ENCODE measurements around the gene PDE3B.
"Not testable (repeated sequence)": the region's sequence is repeated elsewhere in the genome, so short reads cannot be mapped to it uniquely, and the experiment has no call there.

PDE3B gene

GRCh38 chr11:14642873-14643696, 519 bp upstream of the PDE3B start:
- no peaks in the 10 kb centered on the region for H3K27me3 ChIP-seq (ENCODE audit: control insufficient read depth in 1 of 2, insufficient read depth in 2 of 2, low read length in 2 of 2)
- no peak overlapping the region for H3K9ac ChIP-seq (ENCODE audit: low read length)
- H3K4me1 ChIP-seq (ENCODE audit: insufficient read depth, low read length): peaks cover 33% of the 10 kb centered on the region
- H3K9me3 ChIP-seq (ENCODE audit: low read length): no peaks in the 10 kb centered on the region
- peak overlapping the region; percentile 84 to 88 for H3K4me3 ChIP-seq (ENCODE audit: low read depth in 1 of 2, low read length in 2 of 2)
- H3K36me3 ChIP-seq (ENCODE audit: insufficient read depth, low read length): no peaks in the 10 kb centered on the region
- peak overlapping the region; percentile 73 for H3K27ac ChIP-seq (ENCODE audit: low read depth, low read length)

- Histone ChIP-seq H3K4me1 (ENCODE audit: insufficient read depth, low read length) (peaks cover 35% of the 10 kb centered on the region), H3K4me3 (ENCODE audit: low read depth in 1 of 2, low read length in 2 of 2) (peak overlapping the region; percentile 84 to 88), H3K36me3 (ENCODE audit: insufficient read depth, low read length) (no peaks in the 10 kb centered on the region), H3K9me3 (ENCODE audit: low read length) (no peaks in the 10 kb centered on the region), H3K27ac (ENCODE audit: low read depth, low read length) (peak overlapping the region; percentile 94), H3K9ac (ENCODE audit: low read length) (peak overlapping the region; percentile 29), H3K27me3 (ENCODE audit: control insufficient read depth in 1 of 2, insufficient read depth in 2 of 2, low read length in 2 of 2) (no peaks in the 10 kb centered on the region)
These were observed 816 bp downstream of the PDE3B start for GRCh38 chr11:14644226-14645014.

GRCh38 chr11:14645015-14645912, 1.7 kb downstream of the PDE3B start:
- H3K27me3 ChIP-seq (ENCODE audit: control insufficient read depth in 1 of 2, insufficient read depth in 2 of 2, low read length in 2 of 2): no peaks in the 10 kb centered on the region
- H3K9me3 ChIP-seq (ENCODE audit: low read length): no peaks in the 10 kb centered on the region
- peak overlapping the region; percentile 84 to 88 for H3K4me3 ChIP-seq (ENCODE audit: low read depth in 1 of 2, low read length in 2 of 2)
- H3K9ac ChIP-seq (ENCODE audit: low read length): peak overlapping the region; percentile 29
- H3K27ac ChIP-seq (ENCODE audit: low read depth, low read length): peak overlapping the region; percentile 94
- no peaks in the 10 kb centered on the region for H3K36me3 ChIP-seq (ENCODE audit: insufficient read depth, low read length)
- H3K4me1 ChIP-seq (ENCODE audit: insufficient read depth, low read length): peaks cover 31% of the 10 kb centered on the region

- H3K36me3 ChIP-seq (ENCODE audit: insufficient read depth, low read length): no peaks in the 10 kb centered on the region
- H3K27ac ChIP-seq (ENCODE audit: low read depth, low read length): peak overlapping the region; percentile 94
- H3K9ac ChIP-seq (ENCODE audit: low read length): peak overlapping the region; percentile 29
- no peaks in the 10 kb centered on the region for H3K9me3 ChIP-seq (ENCODE audit: low read length)
- peak overlapping the region; percentile 84 to 88 for H3K4me3 ChIP-seq (ENCODE audit: low read depth in 1 of 2, low read length in 2 of 2)
- H3K4me1 ChIP-seq (ENCODE audit: insufficient read depth, low read length): peaks cover 24% of the 10 kb centered on the region
- H3K27me3 ChIP-seq (ENCODE audit: control insufficient read depth in 1 of 2, insufficient read depth in 2 of 2, low read length in 2 of 2): no peaks in the 10 kb centered on the region
These were observed 2.6 kb downstream of the PDE3B start for GRCh38 chr11:14645985-14646900.

- Histone ChIP-seq H3K4me3 (ENCODE audit: low read depth in 1 of 2, low read length in 2 of 2) (no peak overlapping the region), H3K4me1 (ENCODE audit: insufficient read depth, low read length) (peaks cover 6% of the 10 kb centered on the region), H3K36me3 (ENCODE audit: insufficient read depth, low read length) (no peaks in the 10 kb centered on the region), H3K27ac (ENCODE audit: low read depth, low read length) (no peak overlapping the region), H3K9me3 (ENCODE audit: low read length) (no peaks in the 10 kb centered on the region), H3K9ac (ENCODE audit: low read length) (no peak overlapping the region), H3K27me3 (ENCODE audit: control insufficient read depth in 1 of 2, insufficient read depth in 2 of 2, low read length in 2 of 2) (no peaks in the 10 kb centered on the region)
These were observed 6.5 kb downstream of the PDE3B start for GRCh38 chr11:14650064-14650463.

- Histone ChIP-seq H3K27ac (ENCODE audit: low read depth, low read length) (no peak overlapping the region), H3K36me3 (ENCODE audit: insufficient read depth, low read length) (no peaks in the 10 kb centered on the region), H3K9me3 (ENCODE audit: low read length) (no peaks in the 10 kb centered on the region), H3K9ac (ENCODE audit: low read length) (no peak overlapping the region), H3K4me3 (ENCODE audit: low read depth in 1 of 2, low read length in 2 of 2) (no peak overlapping the region), H3K27me3 (ENCODE audit: control insufficient read depth in 1 of 2, insufficient read depth in 2 of 2, low read length in 2 of 2) (no peaks in the 10 kb centered on the region), H3K4me1 (ENCODE audit: insufficient read depth, low read length) (peaks cover 20% of the 10 kb centered on the region)
These were observed 9.5 kb downstream of the PDE3B start for GRCh38 chr11:14653090-14653489.

- H3K4me3 ChIP-seq (ENCODE audit: low read depth in 1 of 2, low read length in 2 of 2): no peak overlapping the region
- no peak overlapping the region for H3K27ac ChIP-seq (ENCODE audit: low read depth, low read length)
- no peaks in the 10 kb centered on the region for H3K27me3 ChIP-seq (ENCODE audit: control insufficient read depth in 1 of 2, insufficient read depth in 2 of 2, low read length in 2 of 2)
- H3K36me3 ChIP-seq (ENCODE audit: insufficient read depth, low read length): no peaks in the 10 kb centered on the region
- H3K4me1 ChIP-seq (ENCODE audit: insufficient read depth, low read length): peaks cover 14% of the 10 kb centered on the region
- H3K9ac ChIP-seq (ENCODE audit: low read length): no peak overlapping the region
- no peaks in the 10 kb centered on the region for H3K9me3 ChIP-seq (ENCODE audit: low read length)
These were observed 11.8 kb downstream of the PDE3B start for GRCh38 chr11:14655435-14655834.

- H3K4me1 ChIP-seq (ENCODE audit: insufficient read depth, low read length): peaks cover 14% of the 10 kb centered on the region
- H3K27me3 ChIP-seq (ENCODE audit: control insufficient read depth in 1 of 2, insufficient read depth in 2 of 2, low read length in 2 of 2): no peaks in the 10 kb centered on the region
- no peak overlapping the region for H3K4me3 ChIP-seq (ENCODE audit: low read depth in 1 of 2, low read length in 2 of 2)
- no peaks in the 10 kb centered on the region for H3K9me3 ChIP-seq (ENCODE audit: low read length)
- H3K27ac ChIP-seq (ENCODE audit: low read depth, low read length): no peak overlapping the region
- no peak overlapping the region for H3K9ac ChIP-seq (ENCODE audit: low read length)
- no peaks in the 10 kb centered on the region for H3K36me3 ChIP-seq (ENCODE audit: insufficient read depth, low read length)
These were observed 13.2 kb downstream of the PDE3B start for GRCh38 chr11:14656536-14657457.

GRCh38 chr11:14657841-14658240, 14.2 kb downstream of the PDE3B start:
- no peaks in the 10 kb centered on the region for H3K36me3 ChIP-seq (ENCODE audit: insufficient read depth, low read length)
- H3K27me3 ChIP-seq (ENCODE audit: control insufficient read depth in 1 of 2, insufficient read depth in 2 of 2, low read length in 2 of 2): no peaks in the 10 kb centered on the region
- no peak overlapping the region for H3K9ac ChIP-seq (ENCODE audit: low read length)
- H3K4me1 ChIP-seq (ENCODE audit: insufficient read depth, low read length): peaks cover 14% of the 10 kb centered on the region
- no peak overlapping the region for H3K4me3 ChIP-seq (ENCODE audit: low read depth in 1 of 2, low read length in 2 of 2)
- H3K9me3 ChIP-seq (ENCODE audit: low read length): no peaks in the 10 kb centered on the region
- no peak overlapping the region for H3K27ac ChIP-seq (ENCODE audit: low read depth, low read length)

- not testable (repeated sequence) for H3K36me3 ChIP-seq (ENCODE audit: insufficient read depth, low read length); H3K4me3 ChIP-seq (ENCODE audit: low read depth in 1 of 2, low read length in 2 of 2); H3K9ac ChIP-seq (ENCODE audit: low read length); H3K4me1 ChIP-seq (ENCODE audit: insufficient read depth, low read length); H3K9me3 ChIP-seq (ENCODE audit: low read length); H3K27ac ChIP-seq (ENCODE audit: low read depth, low read length); H3K27me3 ChIP-seq (ENCODE audit: control insufficient read depth in 1 of 2, insufficient read depth in 2 of 2, low read length in 2 of 2)
These were observed 21.3 kb downstream of the PDE3B start for GRCh38 chr11:14664926-14665325.

All from muscle layer of colon (tissue), 2 donors.